Hepatocyte (in vitro differentiated cells): ENCODE results near the gene NUDT12. TPM values are rescaled to one million over a fixed set of nuclear protein-coding genes. Genes with fewer than 3 reads are reported as not detected.
A peak's percentile ranks its signal among the peaks of the same experiment; 100 is the strongest.

Source experiments
- DNase-seq: peaks from one replicate; pipeline ENCODE4 v3.0.0-alpha.2; 2016; ENCODE audit warnings: low spot score
- H2AFZ ChIP-seq: fragments of 200-600 bp; sonication (generic); 2 replicates; pipeline ENCODE4 v1.6.0; 2016; ENCODE audit warnings: antibody characterized with exemption, mild to moderate bottlenecking
- H3K27ac ChIP-seq: fragments of 200-600 bp; sonication (generic); 2 replicates; pipeline ENCODE4 v1.5.1; 2016; ENCODE audit warnings: mild to moderate bottlenecking
- H3K27me3 ChIP-seq: fragments of 200-600 bp; sonication (generic); 2 replicates; pipeline ENCODE4 v1.6.1; 2016
- H3K36me3 ChIP-seq: fragments of 200-600 bp; sonication (generic); replicated peaks from 2 replicates; pipeline ENCODE4 v1.5.1; 2016; ENCODE audit warnings: low read depth; ENCODE audit not compliant: insufficient read depth
- H3K4me1 ChIP-seq: fragments of 200-600 bp; sonication (generic); 2 replicates; pipeline ENCODE4 v1.5.1; 2016; ENCODE audit warnings: mild to moderate bottlenecking, moderate library complexity; ENCODE audit not compliant: insufficient read depth
- H3K4me2 ChIP-seq: fragments of 200-600 bp; sonication (generic); 2 replicates; pipeline ENCODE4 v1.6.0; 2016
- H3K4me3 ChIP-seq: fragments of 200-600 bp; sonication (generic); 2 replicates; pipeline ENCODE4 v1.5.1; 2016; ENCODE audit warnings: mild to moderate bottlenecking
- H3K79me2 ChIP-seq: fragments of 200-600 bp; sonication (generic); 2 replicates; pipeline ENCODE4 v1.6.0; 2017; ENCODE audit warnings: mild to moderate bottlenecking
- H3K9me2 ChIP-seq: fragments of 200-600 bp; sonication (generic); replicated peaks from 2 replicates; pipeline ENCODE4 v1.6.0; 2017; ENCODE audit warnings: mild to moderate bottlenecking; ENCODE audit not compliant: insufficient read depth
- H3K9me3 ChIP-seq: fragments of 200-600 bp; sonication (generic); 2 replicates; pipeline ENCODE4 v1.5.1; 2016; ENCODE audit warnings: low read depth, mild to moderate bottlenecking
- H4K20me1 ChIP-seq: fragments of 200-600 bp; sonication (generic); 2 replicates; pipeline ENCODE4 v1.6.0; 2016; ENCODE audit warnings: mild to moderate bottlenecking; ENCODE audit not compliant: insufficient read depth, poor library complexity, severe bottlenecking
- CTCF ChIP-seq: fragments of 200-600 bp; sonication (generic); IDR thresholded peaks from 2 replicates; pipeline ENCODE4 v1.5.1; 2016; ENCODE audit warnings: antibody characterized with exemption, mild to moderate bottlenecking; ENCODE audit not compliant: poor library complexity
- EZH2 ChIP-seq: fragments of 200-600 bp; sonication (generic); IDR thresholded peaks from 2 replicates; pipeline ENCODE4 v1.6.1; 2016; ENCODE audit warnings: antibody characterized with exemption, mild to moderate bottlenecking, borderline replicate concordance
- EZH2phosphoT487 ChIP-seq: fragments of 200-600 bp; sonication (generic); IDR thresholded peaks from one replicate; pipeline ENCODE4 v1.6.1; 2018; ENCODE audit warnings: antibody characterized with exemption, mild to moderate bottlenecking, low read depth, moderate library complexity; ENCODE audit not compliant: unreplicated experiment, severe bottlenecking
- WGBS: methylation state at CpG from one replicate; pipeline ENCODE4 v1.1.6; 2016; ENCODE audit warnings: low lambda C conversion rate; ENCODE audit errors: missing lambda C conversion rate; 5-methylcytosine and 5-hydroxymethylcytosine counted together
- polyA plus RNA-seq: library from polyadenylated mRNA; unstranded; fragments of >200 nt; fragmentation: Nextera tagmentation; extraction: Ambion mirVana; gene quantifications from 2 replicates; pipeline ENCODE4 v1.2.1, GENCODE V29; 2016
- total RNA-seq: library from RNA; depleted of rRNA; stranded (reverse); fragments of >200 nt; gene quantifications from 2 replicates; pipeline ENCODE4 v1.2.3, GENCODE V29; 2014

The NUDT12 gene
- total and polyA plus RNA-seq, 2 experiments from 2014 or later, result 7.2 to 38.9 TPM

- Histone ChIP-seq H3K27me3 (no peaks in the 10 kb centered on the region), H2AFZ (no peak overlapping the region), H3K36me3 (no peaks in the 10 kb centered on the region), H3K27ac (no peak overlapping the region), H4K20me1 (no peaks in the 10 kb centered on the region), H3K9me3 (no peaks in the 10 kb centered on the region), H3K79me2 (peaks cover 17% of the 10 kb centered on the region), H3K4me2 (peak overlapping the region; percentile 81), H3K4me1 (peaks cover 9% of the 10 kb centered on the region), H3K9me2 (no peaks in the 10 kb centered on the region), H3K4me3 (no peak overlapping the region)
- TF ChIP-seq EZH2, result no peak
- no peak for TF ChIP-seq EZH2phosphoT487
- no peak for TF ChIP-seq CTCF
- WGBS, result 94% methylated on average over 3 of the region's 3 CpGs
- DNase-seq, result no peak
Observed at GRCh38 chr5:103560826-103561225, 1.8 kb downstream of the NUDT12 start.

- Histone ChIP-seq H3K9me2 (no peaks in the 10 kb centered on the region), H2AFZ (no peak overlapping the region), H3K27me3 (no peaks in the 10 kb centered on the region), H3K4me2 (no peak overlapping the region), H3K79me2 (no peaks in the 10 kb centered on the region), H3K36me3 (no peaks in the 10 kb centered on the region), H3K27ac (no peak overlapping the region), H3K9me3 (no peaks in the 10 kb centered on the region), H3K4me1 (no peaks in the 10 kb centered on the region), H3K4me3 (no peak overlapping the region), H4K20me1 (no peaks in the 10 kb centered on the region)
- WGBS, result 52% methylated on average over 2 of the region's 2 CpGs
- TF ChIP-seq EZH2, result no peak
- TF ChIP-seq EZH2phosphoT487, result no peak
- no peak for TF ChIP-seq CTCF
- DNase-seq, result no peak
Observed at GRCh38 chr5:103546858-103547257, 15.7 kb downstream of the NUDT12 start.

GRCh38 chr5:103542441-103542840 lies 20.1 kb downstream of the NUDT12 start:
- Histone ChIP-seq H2AFZ (no peak overlapping the region), H3K9me2 (no peaks in the 10 kb centered on the region), H3K4me1 (no peaks in the 10 kb centered on the region), H3K9me3 (no peaks in the 10 kb centered on the region), H3K79me2 (no peaks in the 10 kb centered on the region), H3K27me3 (no peaks in the 10 kb centered on the region), H3K4me2 (no peak overlapping the region), H3K36me3 (no peaks in the 10 kb centered on the region), H3K27ac (no peak overlapping the region), H3K4me3 (no peak overlapping the region), H4K20me1 (no peaks in the 10 kb centered on the region)
- DNase-seq, result no peak
- TF ChIP-seq EZH2 (no peak), CTCF (no peak), EZH2phosphoT487 (no peak)

GRCh38 chr5:103541569-103541968 lies 21.0 kb downstream of the NUDT12 start:
- Histone ChIP-seq H4K20me1 (no peaks in the 10 kb centered on the region), H3K9me2 (no peaks in the 10 kb centered on the region), H3K27me3 (no peaks in the 10 kb centered on the region), H3K36me3 (no peaks in the 10 kb centered on the region), H3K4me3 (no peak overlapping the region), H3K79me2 (no peaks in the 10 kb centered on the region), H2AFZ (no peak overlapping the region), H3K4me2 (no peak overlapping the region), H3K4me1 (no peaks in the 10 kb centered on the region), H3K9me3 (no peaks in the 10 kb centered on the region), H3K27ac (no peak overlapping the region)
- DNase-seq, result no peak
- 96% methylated on average over 3 of the region's 3 CpGs for WGBS
- TF ChIP-seq CTCF, result no peak
- TF ChIP-seq EZH2, result no peak
- TF ChIP-seq EZH2phosphoT487, result no peak
